Peyer's patch (tissue), 4 donors: ENCODE data around the gene TEAD1.

Experiments used
- POLR2A ChIP-seq, 2 donors: fragments of 450-650 bp; IDR thresholded peaks; one replicate each; pipeline ENCODE4 v1.5.1; 2017; ENCODE audit warnings: antibody characterized with exemption in 2 of 2, mild to moderate bottlenecking in 2 of 2, moderate library complexity in 2 of 2
- TF ChIP-seq, protein P1 (sequence below), 6 experiments: fragments of 450-650 bp in 4 of 6; fragments of 200-600 bp in 2 of 6; sonication (generic) in 1 of 6; IDR thresholded peaks; one replicate each; pipeline ENCODE4 v1.5.1; 2017 to 2019; ENCODE audit warnings: antibody characterized with exemption in 6 of 6, mild to moderate bottlenecking in 3 of 6, moderate library complexity in 1 of 6

DNA sequence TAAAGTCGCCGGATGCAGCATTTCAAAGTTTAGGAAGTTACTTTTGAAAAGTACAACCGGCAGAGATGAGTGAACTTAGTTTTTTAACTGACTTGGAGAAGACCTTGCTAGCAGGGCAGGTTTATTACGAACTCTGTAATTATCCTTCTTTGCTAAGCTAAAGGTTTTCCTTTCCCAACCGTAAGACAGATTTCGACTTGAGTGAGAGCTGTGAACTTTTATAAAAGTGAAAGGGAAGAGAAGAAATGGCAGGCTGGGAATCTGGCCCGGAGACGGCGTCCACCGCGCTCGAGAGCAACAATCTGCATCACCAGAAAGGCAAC lies 659 bp upstream of the TEAD1 start:
- TF ChIP-seq, protein P1, sequence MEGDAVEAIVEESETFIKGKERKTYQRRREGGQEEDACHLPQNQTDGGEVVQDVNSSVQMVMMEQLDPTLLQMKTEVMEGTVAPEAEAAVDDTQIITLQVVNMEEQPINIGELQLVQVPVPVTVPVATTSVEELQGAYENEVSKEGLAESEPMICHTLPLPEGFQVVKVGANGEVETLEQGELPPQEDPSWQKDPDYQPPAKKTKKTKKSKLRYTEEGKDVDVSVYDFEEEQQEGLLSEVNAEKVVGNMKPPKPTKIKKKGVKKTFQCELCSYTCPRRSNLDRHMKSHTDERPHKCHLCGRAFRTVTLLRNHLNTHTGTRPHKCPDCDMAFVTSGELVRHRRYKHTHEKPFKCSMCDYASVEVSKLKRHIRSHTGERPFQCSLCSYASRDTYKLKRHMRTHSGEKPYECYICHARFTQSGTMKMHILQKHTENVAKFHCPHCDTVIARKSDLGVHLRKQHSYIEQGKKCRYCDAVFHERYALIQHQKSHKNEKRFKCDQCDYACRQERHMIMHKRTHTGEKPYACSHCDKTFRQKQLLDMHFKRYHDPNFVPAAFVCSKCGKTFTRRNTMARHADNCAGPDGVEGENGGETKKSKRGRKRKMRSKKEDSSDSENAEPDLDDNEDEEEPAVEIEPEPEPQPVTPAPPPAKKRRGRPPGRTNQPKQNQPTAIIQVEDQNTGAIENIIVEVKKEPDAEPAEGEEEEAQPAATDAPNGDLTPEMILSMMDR (IDR thresholded peaks at IDR 0.05), result no peak
- no peak for TF ChIP-seq POLR2A (IDR thresholded peaks at IDR 0.05)
